Panc1 (cell line): ENCODE measurements around the gene TMEM45A. TPM values are rescaled to one million over a fixed set of nuclear protein-coding genes. Genes with fewer than 3 reads are reported as not detected.

Experiments used
- ATAC-seq: fragments of 200-7000 bp; cut with Tn5 transposase; 2 replicates; pipeline ENCODE4 v1.9.1; 2020; ENCODE audit warnings: mild to moderate bottlenecking, moderate library complexity
- BruUV-seq: library from RNA; stranded (reverse); fragments of 400-500 nt; replicated peaks from 2 replicates; lab custom pipeline; 2021; lab: Mats Ljungman, UMichigan
- CTCF ChIA-PET: fragments of 300-600 bp; sonication (Branson Sonifier 250); formaldehyde crosslinking; loops from one replicate; lab custom pipeline; 2022; ENCODE audit warnings: antibody characterized with exemption; lab: Charles Lee
- POLR2A ChIA-PET: fragments of 300-600 bp; sonication (Branson Sonifier 250); formaldehyde crosslinking; loops from one replicate; lab custom pipeline; 2022; ENCODE audit warnings: antibody characterized with exemption; lab: Charles Lee
- DNase-seq: peaks from one replicate; pipeline ENCODE4 v3.0.0-alpha.2; 2010; ENCODE audit warnings: low read depth, low spot score
- H3K27ac ChIP-seq: 2 replicates; pipeline ENCODE4 v1.5.1; 2011; ENCODE audit warnings: mild to moderate bottlenecking, low read length, inconsistent platforms
- H3K27me3 ChIP-seq: fragments of 200-500 bp; sonication (Bioruptor generic); 2 replicates; pipeline ENCODE4 v1.6.0; 2014; ENCODE audit warnings: low read length, inconsistent platforms; ENCODE audit not compliant: control insufficient read depth, insufficient read depth
- H3K36me3 ChIP-seq: fragments of 200-500 bp; sonication (Bioruptor generic); 2 replicates; pipeline ENCODE4 v1.5.1; 2014; ENCODE audit warnings: inconsistent platforms, mild to moderate bottlenecking, low read length, moderate library complexity; ENCODE audit not compliant: control insufficient read depth, insufficient read depth
- H3K4me1 ChIP-seq: 2 replicates; pipeline ENCODE4 v1.5.1; 2011; ENCODE audit warnings: inconsistent platforms, mild to moderate bottlenecking, low read length, moderate library complexity; ENCODE audit not compliant: control insufficient read depth, insufficient read depth
- H3K4me3 ChIP-seq, 2 experiments: 2 replicates each; pipeline ENCODE4 v1.5.1; 2011 to 2012; ENCODE audit warnings: low read depth in 2 of 2, low read length in 2 of 2, mild to moderate bottlenecking in 2 of 2, inconsistent platforms in 1 of 2, moderate library complexity in 1 of 2
- H3K9me3 ChIP-seq: fragments of 200-500 bp; sonication (Bioruptor generic); 2 replicates; pipeline ENCODE4 v1.5.1; 2014; ENCODE audit warnings: low read depth, mild to moderate bottlenecking, inconsistent platforms, low read length, moderate library complexity; ENCODE audit not compliant: control insufficient read depth, insufficient read depth
- CTCF ChIP-seq: fragments of 450-650 bp; IDR thresholded peaks from 2 replicates; pipeline ENCODE4 v1.5.1; 2017; ENCODE audit warnings: mild to moderate bottlenecking
- POLR2AphosphoS5 ChIP-seq: IDR thresholded peaks from 2 replicates; pipeline ENCODE4 v1.6.1; 2012; ENCODE audit warnings: mild to moderate bottlenecking, low read depth, low read length, moderate library complexity
- REST ChIP-seq, 2 experiments: IDR thresholded peaks; 2 replicates each; pipeline ENCODE4 v1.6.1; 2011 to 2012; ENCODE audit warnings: low read depth in 2 of 2, control low read depth in 1 of 2, low read length in 1 of 2, mild to moderate bottlenecking in 1 of 2, moderate library complexity in 1 of 2; ENCODE audit not compliant: insufficient read depth in 1 of 2
- SIN3A ChIP-seq: IDR thresholded peaks from 2 replicates; pipeline ENCODE4 v1.6.1; 2012; ENCODE audit warnings: low read depth, mild to moderate bottlenecking, low read length, moderate library complexity, borderline replicate concordance; ENCODE audit not compliant: insufficient read depth
- TCF7L2 ChIP-seq: IDR thresholded peaks from 2 replicates; pipeline ENCODE4 v1.6.1; 2011; ENCODE audit warnings: mild to moderate bottlenecking, low read depth, low read length, inconsistent platforms
- in situ Hi-C: cut with HindIII; loops from 2 replicates; pipeline ENCODE4 v1.10.0; 2016; ENCODE audit warnings: low sequenced_read_pairs, low pct_unique_long_range_greater_than_20kb
- intact Hi-C: fragments of 100-400 bp; cut with micrococcal nuclease; formaldehyde crosslinking; loops from one replicate; pipeline ENCODE4 v1.10.0; 2022; ENCODE audit not compliant: unreplicated experiment
- total RNA-seq: library from RNA; stranded (reverse); gene quantifications from one replicate; pipeline ENCODE4 v1.2.1, GENCODE V29; 2021; ENCODE audit not compliant: unreplicated experiment

Gene TMEM45A
- total RNA-seq, 1 experiment from 2014 or later = 8.6 TPM

GRCh38 chr3:100521439-100521845 lies 29.0 kb downstream of the TMEM45A start:
- H3K9me3 ChIP-seq = no peaks in the 10 kb centered on the region
- no peaks in the 10 kb centered on the region for H3K27me3 ChIP-seq
- no peaks in the 10 kb centered on the region for H3K4me1 ChIP-seq
- H3K36me3 ChIP-seq = no peaks in the 10 kb centered on the region
- DNase-seq = no peak
- H3K4me3 ChIP-seq = no peak overlapping the region
- H3K27ac ChIP-seq = no peak overlapping the region
- ChIA-PET POLR2A (no interaction called here), CTCF (no interaction called here)
- in situ Hi-C loops = no loop called here
- no peak for ATAC-seq
- intact Hi-C loops = no loop called here
- TF ChIP-seq POLR2AphosphoS5 (no peak), TCF7L2 (no peak), CTCF (no peak), REST (IDR thresholded peaks at IDR 0.05; ENCODE audit: insufficient read depth in 1 of 2, low read depth in 2 of 2, low read length in 1 of 2) (no peak), SIN3A (no peak)
- BruUV-seq = no TSS peak

GRCh38 chr3:100522125-100522524 lies 29.7 kb downstream of the TMEM45A start:
- DNase-seq (no peak), ATAC-seq (no peak)
- BruUV-seq = no TSS peak
- no peak overlapping the region for H3K4me3 ChIP-seq
- H3K4me1 ChIP-seq = no peaks in the 10 kb centered on the region
- TF ChIP-seq POLR2AphosphoS5 (no peak), CTCF (no peak), REST (IDR thresholded peaks at IDR 0.05; ENCODE audit: insufficient read depth in 1 of 2, low read depth in 2 of 2, low read length in 1 of 2) (no peak), TCF7L2 (no peak), SIN3A (no peak)
- CTCF ChIA-PET = no interaction called here
- H3K27ac ChIP-seq = no peak overlapping the region
- H3K27me3 ChIP-seq = no peaks in the 10 kb centered on the region
- intact Hi-C loops = no loop called here
- POLR2A ChIA-PET = no interaction called here
- no peaks in the 10 kb centered on the region for H3K9me3 ChIP-seq
- in situ Hi-C loops = no loop called here
- H3K36me3 ChIP-seq = no peaks in the 10 kb centered on the region
